ENCODE measurements around the gene KIAA1549. TPM values are rescaled to one million over a fixed set of nuclear protein-coding genes. Genes with fewer than 3 reads are reported as not detected.

KIAA1549 gene
- total and polyA plus RNA-seq, 7 experiments from 2014 or later = 0.16 to 0.56 (median 0.25) TPM; not detected in 3

DNA sequence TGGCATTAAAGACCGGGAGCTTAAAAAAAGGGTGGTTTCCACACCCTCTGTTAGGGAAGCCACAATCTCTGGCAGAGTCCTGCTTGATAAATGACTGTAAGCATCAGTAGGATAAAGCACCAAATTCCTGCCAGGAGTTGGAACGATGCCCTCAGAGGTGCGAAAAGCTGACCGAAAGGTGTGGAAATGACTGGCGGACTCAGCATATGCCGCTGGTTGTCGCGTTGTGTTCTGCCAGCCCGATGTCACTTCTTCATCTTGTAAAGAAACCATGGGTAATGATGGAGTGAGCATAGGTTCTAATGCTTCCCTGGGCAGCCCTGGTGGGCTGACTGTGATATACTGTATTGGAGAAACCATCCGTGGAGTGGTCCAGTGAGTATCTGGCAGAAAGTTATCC is 62.4 kb downstream of the KIAA1549 start:
- DNase-seq = no peak
- intact Hi-C loops (cut with micrococcal nuclease) = no loop called here
- no peaks in the 10 kb centered on the region for H3K27me3 ChIP-seq (ENCODE audit: control insufficient read depth in 2 of 2, insufficient read depth in 2 of 2, low read length in 2 of 2)
- ATAC-seq = no peak
- H3K4me1 ChIP-seq (ENCODE audit: control insufficient read depth in 2 of 2, insufficient read depth in 2 of 2, low read length in 2 of 2) = peaks cover 0 to 9% of the 10 kb centered on the region in 2 donors
- no peaks in the 10 kb centered on the region for H3K36me3 ChIP-seq (ENCODE audit: control insufficient read depth in 2 of 3, insufficient read depth in 3 of 3, low read length in 3 of 3)
- no peaks in the 10 kb centered on the region for H3K9me3 Mint-ChIP-seq
- H3K27ac ChIP-seq (ENCODE audit: low read depth, low read length) = no peak overlapping the region
- H3K27ac Mint-ChIP-seq = no peak overlapping the region
- H3K4me3 Mint-ChIP-seq = no peak overlapping the region
- peaks cover 0 to 19% (median 0%) of the 10 kb centered on the region in 5 donors for H3K27me3 Mint-ChIP-seq
- no peaks in the 10 kb centered on the region for H3K36me3 Mint-ChIP-seq
- H3K4me3 ChIP-seq (ENCODE audit: low read length) = no peak overlapping the region
- no peaks in the 10 kb centered on the region for H3K9me3 ChIP-seq (ENCODE audit: control insufficient read depth in 2 of 3, low read length in 3 of 3)
- CTCF ChIA-PET = no interaction called here
- H3K4me1 Mint-ChIP-seq = peaks cover 4 to 19% (median 14%) of the 10 kb centered on the region in 7 donors
- POLR2A ChIA-PET = no interaction called here

DNA sequence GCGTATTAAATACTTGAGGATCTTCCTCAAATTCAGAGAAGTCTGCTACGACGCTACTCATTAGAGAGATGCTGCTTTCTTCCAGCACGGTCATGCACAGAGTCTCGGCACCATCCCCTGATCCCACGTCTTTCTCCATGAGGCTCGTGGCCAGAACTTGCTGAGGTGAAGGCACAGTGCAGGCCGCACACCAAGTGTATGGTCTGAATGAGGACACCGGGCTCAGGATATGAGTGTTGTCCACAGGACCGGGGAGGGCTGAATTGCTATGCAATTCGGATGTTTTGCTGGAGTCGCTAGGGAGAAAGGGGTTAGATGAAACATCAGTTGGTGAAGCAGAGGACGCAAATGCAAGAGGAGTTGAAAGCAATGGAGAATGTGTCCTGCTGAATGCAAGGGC is 63.0 kb downstream of the KIAA1549 start:
- no peaks in the 10 kb centered on the region for H3K9me3 ChIP-seq (ENCODE audit: control insufficient read depth in 2 of 3, low read length in 3 of 3)
- intact Hi-C loops (cut with micrococcal nuclease) = no loop called here
- no peak overlapping the region for H3K27ac Mint-ChIP-seq
- POLR2A ChIA-PET = no interaction called here
- peaks cover 4 to 19% (median 14%) of the 10 kb centered on the region in 7 donors for H3K4me1 Mint-ChIP-seq
- H3K27ac ChIP-seq (ENCODE audit: low read depth, low read length) = no peak overlapping the region
- CTCF ChIA-PET = no interaction called here
- H3K4me1 ChIP-seq (ENCODE audit: control insufficient read depth in 2 of 2, insufficient read depth in 2 of 2, low read length in 2 of 2) = peaks cover 0 to 9% of the 10 kb centered on the region in 2 donors
- no peaks in the 10 kb centered on the region for H3K36me3 ChIP-seq (ENCODE audit: control insufficient read depth in 2 of 3, insufficient read depth in 3 of 3, low read length in 3 of 3)
- no peak overlapping the region for H3K4me3 Mint-ChIP-seq
- no peak for DNase-seq
- H3K27me3 ChIP-seq (ENCODE audit: control insufficient read depth in 2 of 2, insufficient read depth in 2 of 2, low read length in 2 of 2) = no peaks in the 10 kb centered on the region
- no peak for ATAC-seq
- no peaks in the 10 kb centered on the region for H3K9me3 Mint-ChIP-seq
- no peaks in the 10 kb centered on the region for H3K36me3 Mint-ChIP-seq
- H3K27me3 Mint-ChIP-seq = peaks cover 0 to 24% (median 0%) of the 10 kb centered on the region in 5 donors
- H3K4me3 ChIP-seq (ENCODE audit: low read length) = no peak overlapping the region

DNA sequence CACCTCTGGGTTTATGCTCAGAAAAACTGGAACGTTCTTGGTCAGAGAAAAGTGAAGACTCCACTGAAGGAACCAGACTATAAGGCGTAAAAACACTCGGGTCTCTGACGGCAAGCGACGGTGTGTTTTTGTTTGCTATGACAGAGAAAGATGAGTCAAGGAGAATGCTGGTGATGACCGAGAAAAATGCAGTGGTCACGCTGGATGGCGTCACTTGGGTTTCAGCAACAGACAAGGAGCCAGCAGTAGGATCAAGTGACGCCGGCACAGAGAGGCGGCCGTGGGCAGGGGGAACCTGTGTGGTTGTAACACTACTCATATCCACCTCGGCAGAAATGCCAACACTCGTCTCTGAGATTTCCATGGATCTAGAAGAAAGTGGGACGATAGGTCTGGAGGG is 63.4 kb downstream of the KIAA1549 start:
- H3K27me3 ChIP-seq (ENCODE audit: control insufficient read depth in 2 of 2, insufficient read depth in 2 of 2, low read length in 2 of 2) = no peaks in the 10 kb centered on the region
- no peak for DNase-seq
- H3K9me3 ChIP-seq (ENCODE audit: control insufficient read depth in 2 of 3, low read length in 3 of 3) = no peaks in the 10 kb centered on the region
- ChIA-PET POLR2A (no interaction called here), CTCF (no interaction called here)
- H3K27ac ChIP-seq (ENCODE audit: low read depth, low read length) = no peak overlapping the region
- H3K4me3 ChIP-seq (ENCODE audit: low read length) = no peak overlapping the region
- peaks cover 0 to 9% of the 10 kb centered on the region in 2 donors for H3K4me1 ChIP-seq (ENCODE audit: control insufficient read depth in 2 of 2, insufficient read depth in 2 of 2, low read length in 2 of 2)
- H3K36me3 Mint-ChIP-seq = no peaks in the 10 kb centered on the region
- peaks cover 4 to 19% (median 14%) of the 10 kb centered on the region in 7 donors for H3K4me1 Mint-ChIP-seq
- H3K27ac Mint-ChIP-seq = no peak overlapping the region
- no peak overlapping the region for H3K4me3 Mint-ChIP-seq
- no peak for ATAC-seq
- H3K36me3 ChIP-seq (ENCODE audit: control insufficient read depth in 2 of 3, insufficient read depth in 3 of 3, low read length in 3 of 3) = no peaks in the 10 kb centered on the region
- intact Hi-C loops (cut with micrococcal nuclease) = no loop called here
- H3K27me3 Mint-ChIP-seq = peaks cover 0 to 27% (median 0%) of the 10 kb centered on the region in 5 donors
- no peaks in the 10 kb centered on the region for H3K9me3 Mint-ChIP-seq

DNA sequence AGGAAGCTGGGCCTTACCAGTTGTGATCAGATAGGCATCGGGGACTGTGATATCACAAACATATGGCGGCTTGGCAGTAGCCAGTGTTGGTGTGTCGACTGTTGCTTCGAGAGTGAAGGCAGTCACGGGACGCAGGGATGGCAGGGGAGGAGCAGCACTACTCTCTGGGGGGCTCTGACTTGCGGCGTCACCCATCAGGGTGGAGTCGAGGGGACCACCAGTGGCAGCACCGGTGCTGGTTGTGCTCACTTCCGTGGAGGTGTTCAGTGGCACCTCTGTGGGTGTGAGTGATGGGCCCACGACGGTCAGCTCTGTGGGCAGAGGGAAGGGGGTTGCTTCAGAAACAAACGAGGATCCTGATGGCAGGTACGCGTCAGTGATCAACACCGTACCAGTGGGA is 64.5 kb downstream of the KIAA1549 start:
- H3K4me1 ChIP-seq (ENCODE audit: control insufficient read depth in 2 of 2, insufficient read depth in 2 of 2, low read length in 2 of 2) = peaks cover 0 to 9% of the 10 kb centered on the region in 2 donors
- Mint-ChIP-seq H3K27me3 (peaks cover 0 to 34% (median 5%) of the 10 kb centered on the region in 5 donors), H3K4me3 (peak overlapping the region in 1 of 10 donors; percentile 0), H3K36me3 (no peaks in the 10 kb centered on the region), H3K9me3 (no peaks in the 10 kb centered on the region), H3K27ac (no peak overlapping the region), H3K4me1 (peaks cover 4 to 19% (median 14%) of the 10 kb centered on the region in 7 donors)
- no peaks in the 10 kb centered on the region for H3K9me3 ChIP-seq (ENCODE audit: control insufficient read depth in 2 of 3, low read length in 3 of 3)
- intact Hi-C loops (cut with micrococcal nuclease) = no loop called here
- no peaks in the 10 kb centered on the region for H3K36me3 ChIP-seq (ENCODE audit: control insufficient read depth in 2 of 3, insufficient read depth in 3 of 3, low read length in 3 of 3)
- DNase-seq (no peak), ATAC-seq (no peak)
- H3K4me3 ChIP-seq (ENCODE audit: low read length) = no peak overlapping the region
- H3K27ac ChIP-seq (ENCODE audit: low read depth, low read length) = no peak overlapping the region
- CTCF ChIA-PET = no interaction called here
- H3K27me3 ChIP-seq (ENCODE audit: control insufficient read depth in 2 of 2, insufficient read depth in 2 of 2, low read length in 2 of 2) = no peaks in the 10 kb centered on the region
- POLR2A ChIA-PET = no interaction called here

DNA sequence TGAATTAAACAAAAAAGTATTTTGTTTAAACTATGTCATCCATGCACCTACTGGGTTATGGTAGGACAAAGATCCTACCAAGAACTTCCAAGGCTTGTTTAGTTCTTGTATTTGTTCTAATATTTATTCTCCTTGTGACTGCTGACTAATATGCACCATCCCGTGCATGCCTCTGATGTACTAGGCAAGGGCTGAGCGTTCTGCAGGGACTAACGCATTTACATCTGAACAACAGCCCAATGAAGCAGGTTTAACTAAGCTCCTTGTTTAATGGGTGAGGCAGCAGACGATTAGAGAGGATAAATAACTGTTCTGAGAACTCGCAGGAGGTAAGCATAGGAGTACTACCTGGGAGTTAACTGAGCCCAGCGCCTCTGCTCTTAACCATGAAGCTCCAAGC is 64.9 kb downstream of the KIAA1549 start:
- CTCF ChIA-PET = no interaction called here
- Mint-ChIP-seq H3K4me3 (no peak overlapping the region), H3K4me1 (peaks cover 4 to 19% (median 14%) of the 10 kb centered on the region in 7 donors), H3K9me3 (no peaks in the 10 kb centered on the region), H3K36me3 (no peaks in the 10 kb centered on the region), H3K27ac (no peak overlapping the region), H3K27me3 (peaks cover 0 to 35% (median 6%) of the 10 kb centered on the region in 5 donors)
- DNase-seq (no peak), ATAC-seq (no peak)
- intact Hi-C loops (cut with micrococcal nuclease) = no loop called here
- no peaks in the 10 kb centered on the region for H3K36me3 ChIP-seq (ENCODE audit: control insufficient read depth in 2 of 3, insufficient read depth in 3 of 3, low read length in 3 of 3)
- no peaks in the 10 kb centered on the region for H3K27me3 ChIP-seq (ENCODE audit: control insufficient read depth in 2 of 2, insufficient read depth in 2 of 2, low read length in 2 of 2)
- H3K27ac ChIP-seq (ENCODE audit: low read depth, low read length) = no peak overlapping the region
- H3K4me3 ChIP-seq (ENCODE audit: low read length) = no peak overlapping the region
- no peaks in the 10 kb centered on the region for H3K9me3 ChIP-seq (ENCODE audit: control insufficient read depth in 2 of 3, low read length in 3 of 3)
- POLR2A ChIA-PET = no interaction called here
- peaks cover 0 to 9% of the 10 kb centered on the region in 2 donors for H3K4me1 ChIP-seq (ENCODE audit: control insufficient read depth in 2 of 2, insufficient read depth in 2 of 2, low read length in 2 of 2)

DNA sequence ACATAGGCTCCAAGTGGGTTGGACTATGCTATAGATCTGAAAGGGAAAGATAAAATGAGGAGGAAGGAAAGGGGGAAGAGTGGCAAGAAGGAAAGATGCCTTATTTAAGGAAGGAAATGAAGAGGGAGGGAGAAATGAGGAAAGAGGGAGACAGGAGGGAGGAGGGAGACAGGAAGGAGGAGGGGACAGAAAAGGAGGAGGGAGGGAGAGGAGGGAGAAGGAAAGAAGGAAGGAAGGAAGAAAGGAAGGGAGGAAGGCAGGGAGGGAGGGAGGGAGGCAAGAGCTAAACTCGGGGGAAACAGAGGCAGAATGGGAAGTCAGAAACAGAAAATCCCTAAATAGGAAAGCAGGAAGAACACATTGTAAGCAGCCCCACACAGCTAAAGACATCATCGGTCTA is 67.4 kb downstream of the KIAA1549 start:
- Mint-ChIP-seq H3K27me3 (peaks cover 0 to 46% (median 6%) of the 10 kb centered on the region in 5 donors), H3K36me3 (no peaks in the 10 kb centered on the region), H3K9me3 (no peaks in the 10 kb centered on the region), H3K4me1 (peaks cover 0 to 7% (median 3%) of the 10 kb centered on the region in 7 donors), H3K27ac (no peak overlapping the region), H3K4me3 (no peak overlapping the region)
- ChIA-PET POLR2A (no interaction called here), CTCF (interaction anchor here (0.6 kb wide), 1 partner anchor 11 kb away, joined by 3 read pairs; no protein-coding TSS in a partner anchor)
- Histone ChIP-seq H3K27me3 (ENCODE audit: control insufficient read depth in 2 of 2, insufficient read depth in 2 of 2, low read length in 2 of 2) (no peaks in the 10 kb centered on the region), H3K36me3 (ENCODE audit: control insufficient read depth in 2 of 3, insufficient read depth in 3 of 3, low read length in 3 of 3) (no peaks in the 10 kb centered on the region), H3K4me1 (ENCODE audit: control insufficient read depth in 2 of 2, insufficient read depth in 2 of 2, low read length in 2 of 2) (no peaks in the 10 kb centered on the region), H3K9me3 (ENCODE audit: control insufficient read depth in 2 of 3, low read length in 3 of 3) (no peaks in the 10 kb centered on the region), H3K4me3 (ENCODE audit: low read length) (no peak overlapping the region), H3K27ac (ENCODE audit: low read depth, low read length) (no peak overlapping the region)
- intact Hi-C loops (cut with micrococcal nuclease) = no loop called here
- ATAC-seq (no peak), DNase-seq (no peak)

DNA sequence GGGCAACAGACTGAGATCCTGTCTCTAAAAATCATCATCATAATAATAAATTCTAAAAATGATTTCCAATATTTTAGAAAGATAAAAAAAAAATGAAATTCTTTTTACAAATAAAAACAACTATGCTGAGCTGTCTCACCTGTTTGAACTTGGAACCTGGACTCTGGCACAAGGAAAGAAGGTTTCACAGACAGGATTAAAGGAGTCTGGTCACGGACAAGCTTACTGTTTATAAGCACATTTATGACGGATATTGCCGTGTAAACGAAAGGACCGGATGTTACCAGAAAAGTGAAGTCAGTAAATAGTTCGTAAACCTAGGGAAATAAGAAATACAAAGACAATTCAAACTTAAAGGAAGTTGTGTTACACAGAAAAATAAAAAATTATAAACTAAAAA is 70.2 kb downstream of the KIAA1549 start:
- ATAC-seq = no peak
- Mint-ChIP-seq H3K36me3 (no peaks in the 10 kb centered on the region), H3K27me3 (peaks cover 0 to 72% (median 11%) of the 10 kb centered on the region in 5 donors), H3K9me3 (no peaks in the 10 kb centered on the region), H3K4me3 (no peak overlapping the region), H3K27ac (no peak overlapping the region), H3K4me1 (peaks cover 0 to 5% (median 2%) of the 10 kb centered on the region in 7 donors)
- ChIA-PET POLR2A (interaction anchor here (0.7 to 0.8 kb wide), 2 partner anchors 42 to 337 kb away, joined by 3 to 6 read pairs; no protein-coding TSS in a partner anchor), CTCF (no interaction called here)
- no peak overlapping the region for H3K27ac ChIP-seq (ENCODE audit: low read depth, low read length)
- no peaks in the 10 kb centered on the region for H3K36me3 ChIP-seq (ENCODE audit: control insufficient read depth in 2 of 3, insufficient read depth in 3 of 3, low read length in 3 of 3)
- no peaks in the 10 kb centered on the region for H3K27me3 ChIP-seq (ENCODE audit: control insufficient read depth in 2 of 2, insufficient read depth in 2 of 2, low read length in 2 of 2)
- intact Hi-C loops (cut with micrococcal nuclease) = no loop called here
- DNase-seq = no peak
- H3K9me3 ChIP-seq (ENCODE audit: control insufficient read depth in 2 of 3, low read length in 3 of 3) = no peaks in the 10 kb centered on the region
- H3K4me3 ChIP-seq (ENCODE audit: low read length) = no peak overlapping the region
- H3K4me1 ChIP-seq (ENCODE audit: control insufficient read depth in 2 of 2, insufficient read depth in 2 of 2, low read length in 2 of 2) = no peaks in the 10 kb centered on the region

All from naive thymus-derived CD4-positive, alpha-beta T cell (primary cell).